Measurements from ENCODE around the gene PRG3.
"Not testable (repeated sequence)": the region's sequence is repeated elsewhere in the genome, so short reads cannot be mapped to it uniquely, and the experiment has no call there.

The PRG3 gene

DNA sequence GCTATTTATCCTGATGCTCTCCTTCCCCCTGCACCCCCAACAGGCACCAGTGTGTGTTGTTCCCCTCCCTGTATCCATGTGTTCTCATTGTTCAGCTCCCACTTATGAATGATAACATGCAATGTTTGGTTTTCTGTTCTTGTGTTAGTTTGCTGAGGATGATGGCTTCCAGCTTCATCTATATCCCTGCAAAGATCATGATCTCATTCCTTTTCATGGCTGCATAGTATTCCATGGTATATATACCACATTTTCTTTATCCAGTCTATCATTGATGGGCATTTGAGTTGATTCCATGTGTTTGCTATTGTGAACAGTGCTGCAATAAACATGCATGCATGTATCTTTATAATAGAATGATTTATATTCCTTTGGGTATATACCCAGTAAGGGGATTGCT, 19.5 kb downstream of the PRG3 start:
- in situ Hi-C loops (cut with MboI; ENCODE audit: low sequenced_read_pairs): not testable (repeated sequence)

DNA sequence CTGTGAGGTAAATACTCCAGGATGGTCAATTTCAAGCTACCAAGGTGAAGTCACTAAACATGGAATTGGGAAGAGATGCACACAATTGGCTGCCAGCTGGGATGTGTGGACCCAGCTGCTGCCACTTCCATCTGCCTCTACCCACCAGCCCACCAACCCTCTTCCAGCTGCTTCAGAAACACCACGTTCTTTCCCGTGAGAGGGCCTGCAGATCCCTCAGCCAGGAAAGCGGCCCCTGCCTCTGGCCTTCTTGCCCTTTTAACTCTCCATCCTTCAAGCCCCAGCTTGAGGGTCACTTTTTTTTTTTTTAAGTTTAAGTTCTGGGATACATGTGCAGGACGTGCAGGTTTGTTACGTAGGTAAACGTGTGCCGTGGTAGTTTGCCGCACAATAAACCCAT, 20.0 kb downstream of the PRG3 start:
- in situ Hi-C loops (cut with MboI; ENCODE audit: low sequenced_read_pairs): no loop called here

DNA sequence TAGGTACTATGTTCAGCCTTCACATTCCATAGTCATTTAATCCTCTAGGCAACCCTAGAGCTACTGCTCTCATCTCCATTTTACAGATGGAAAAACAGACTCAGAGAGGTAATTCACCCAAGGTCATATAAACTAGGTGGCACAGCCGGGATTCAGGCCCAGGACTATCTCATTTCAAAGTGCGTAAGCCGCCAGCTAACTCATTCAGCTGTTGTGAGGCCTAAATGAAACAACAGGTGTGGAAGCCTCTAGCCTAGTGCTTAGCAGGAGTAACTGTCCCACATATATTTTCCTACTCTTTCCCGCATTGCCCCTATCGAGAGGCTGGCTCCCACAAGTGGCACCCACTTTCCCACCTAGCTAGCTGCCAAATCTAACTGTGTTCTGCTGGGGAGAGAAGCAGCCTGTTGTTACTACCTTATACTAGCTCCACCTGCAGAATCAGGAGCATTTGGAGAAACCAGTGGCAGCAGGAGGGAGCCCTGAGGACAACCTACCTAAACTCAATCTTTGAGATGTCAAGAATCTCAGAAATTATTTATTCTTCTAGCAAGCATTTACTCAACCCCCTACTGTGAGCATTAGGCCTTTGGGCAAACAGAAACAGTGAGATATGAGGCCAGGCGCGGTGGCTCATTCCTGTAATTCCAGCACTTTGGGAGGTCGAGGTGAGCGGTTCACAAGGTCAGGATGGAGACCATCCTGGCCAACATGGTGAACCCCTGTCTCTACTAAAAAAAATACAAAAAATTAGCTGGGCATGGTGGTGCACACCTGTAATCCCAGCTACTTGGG, 20.9 kb downstream of the PRG3 start:
- in situ Hi-C loops (cut with MboI; ENCODE audit: low sequenced_read_pairs): no loop called here

DNA sequence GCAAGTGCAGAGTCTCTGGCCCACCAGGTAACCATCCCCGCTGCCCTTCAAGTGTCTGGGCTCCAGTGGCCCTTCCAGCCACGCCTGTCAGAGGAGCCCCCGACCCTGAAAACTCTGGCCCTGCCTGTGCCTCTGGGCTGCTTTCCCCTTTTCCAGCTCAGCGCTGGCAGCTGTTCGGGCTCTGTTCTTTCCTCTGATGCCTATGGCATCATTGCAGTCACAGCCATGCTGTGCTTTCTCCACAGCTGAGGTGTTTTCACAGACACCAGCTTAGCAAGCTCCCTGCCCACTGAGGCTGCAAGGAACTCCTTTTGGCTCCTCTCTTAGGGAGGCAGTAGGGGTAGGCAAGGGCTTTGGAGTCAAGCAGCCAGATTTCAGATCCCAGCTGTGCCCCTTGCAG, 21.6 kb downstream of the PRG3 start:
- in situ Hi-C loops (cut with MboI; ENCODE audit: low sequenced_read_pairs): no loop called here

DNA sequence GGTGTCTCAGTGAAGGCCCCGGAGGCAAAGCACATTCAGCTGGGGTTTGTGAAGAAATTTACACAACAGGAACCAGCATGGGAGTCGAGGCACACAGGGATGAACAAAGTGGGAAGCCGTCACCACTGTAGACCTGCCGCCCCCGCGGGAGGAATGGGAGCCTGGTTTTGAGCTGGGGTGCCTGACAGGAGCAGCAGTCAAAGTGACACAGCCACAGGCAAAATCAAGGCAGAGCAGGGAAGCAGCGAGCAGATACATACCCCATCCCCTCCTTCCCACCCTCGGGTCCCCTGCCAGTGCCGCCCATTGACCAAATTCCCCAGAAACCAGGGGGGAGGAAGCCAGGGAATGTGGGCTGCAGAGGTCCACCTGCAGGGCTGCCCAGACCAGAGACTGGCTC, 22.0 kb downstream of the PRG3 start:
- in situ Hi-C loops (cut with MboI; ENCODE audit: low sequenced_read_pairs): no loop called here

DNA sequence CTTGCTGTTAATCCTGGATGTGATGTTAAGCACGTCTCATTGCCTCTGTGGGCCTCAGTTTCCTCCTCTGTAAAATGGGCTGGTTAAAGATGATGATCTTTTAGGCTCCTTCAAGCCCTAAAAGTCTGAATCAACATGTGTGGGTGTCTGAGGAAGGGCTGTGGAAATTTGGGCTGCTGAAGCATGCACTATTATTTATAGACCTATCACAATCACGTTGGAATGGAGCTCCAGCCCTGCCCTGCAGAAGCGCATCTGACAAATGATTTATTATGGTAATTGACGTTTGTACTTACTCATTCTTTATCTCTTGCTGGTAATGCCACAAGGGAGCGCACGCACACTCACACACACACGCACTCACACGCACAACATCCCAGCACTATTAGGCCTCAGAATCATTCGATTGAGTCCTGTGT, 22.4 kb downstream of the PRG3 start:
- in situ Hi-C loops (cut with MboI; ENCODE audit: low sequenced_read_pairs): no loop called here

DNA sequence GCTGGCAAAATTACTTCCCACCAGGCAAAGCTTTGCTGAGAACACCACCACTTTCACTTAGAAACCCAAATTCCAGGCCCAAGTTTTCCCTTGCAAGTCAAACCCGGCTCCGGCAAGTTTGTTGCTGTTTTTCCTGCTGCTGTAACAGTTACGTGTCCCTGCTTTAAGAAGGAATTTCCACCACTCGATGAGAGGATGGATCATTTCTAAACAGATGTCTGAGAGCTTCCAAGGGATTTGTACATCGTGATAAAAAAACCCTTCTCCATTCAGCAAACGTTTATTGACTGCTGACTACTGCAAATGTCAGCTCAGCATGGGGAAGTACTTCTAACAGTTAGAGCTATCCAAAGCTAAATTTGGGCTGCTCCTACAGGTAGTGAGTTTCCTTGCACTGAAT, 23.1 kb downstream of the PRG3 start:
- in situ Hi-C loops (cut with MboI; ENCODE audit: low sequenced_read_pairs): no loop called here

DNA sequence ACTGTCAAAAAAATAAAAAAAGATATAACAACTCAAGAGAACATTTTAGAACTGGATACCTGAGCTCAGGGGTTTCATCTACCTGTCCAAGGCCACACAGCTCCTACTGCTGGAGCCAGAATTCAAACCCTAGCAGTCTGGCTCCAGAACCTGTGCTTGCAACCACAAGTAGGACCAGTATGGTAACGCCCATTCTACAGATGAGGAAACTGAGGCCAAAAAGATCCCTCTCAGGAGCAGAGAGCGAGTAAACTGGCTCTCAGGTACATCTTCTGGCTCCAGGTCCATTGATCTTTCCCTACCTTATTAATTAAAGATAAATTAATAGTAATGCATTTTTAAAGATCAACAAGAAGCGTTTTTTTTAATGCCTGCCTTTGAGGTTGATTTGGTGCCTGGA, 23.6 kb downstream of the PRG3 start:
- in situ Hi-C loops (cut with MboI; ENCODE audit: low sequenced_read_pairs): no loop called here

DNA sequence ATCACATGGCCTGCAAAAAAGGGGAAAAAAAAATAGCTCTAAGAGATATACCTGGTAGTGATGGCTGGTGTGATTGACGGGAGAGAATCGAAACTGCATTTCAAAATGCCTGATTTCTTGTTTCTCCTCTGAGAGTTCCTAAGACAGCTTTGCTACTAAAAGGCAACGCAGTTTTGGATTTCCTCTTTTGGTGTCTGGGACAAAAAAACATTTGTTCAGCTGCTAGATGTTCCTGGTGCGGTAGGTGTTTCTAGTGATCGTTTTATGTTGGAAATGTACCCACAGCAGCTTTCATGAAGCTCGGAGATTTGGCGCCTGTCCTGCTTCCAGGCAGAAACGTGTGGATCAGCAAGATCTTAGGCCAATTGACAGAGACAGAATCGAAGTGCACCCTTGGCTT, 24.7 kb downstream of the PRG3 start:
- in situ Hi-C loops (cut with MboI; ENCODE audit: low sequenced_read_pairs): no loop called here

DNA sequence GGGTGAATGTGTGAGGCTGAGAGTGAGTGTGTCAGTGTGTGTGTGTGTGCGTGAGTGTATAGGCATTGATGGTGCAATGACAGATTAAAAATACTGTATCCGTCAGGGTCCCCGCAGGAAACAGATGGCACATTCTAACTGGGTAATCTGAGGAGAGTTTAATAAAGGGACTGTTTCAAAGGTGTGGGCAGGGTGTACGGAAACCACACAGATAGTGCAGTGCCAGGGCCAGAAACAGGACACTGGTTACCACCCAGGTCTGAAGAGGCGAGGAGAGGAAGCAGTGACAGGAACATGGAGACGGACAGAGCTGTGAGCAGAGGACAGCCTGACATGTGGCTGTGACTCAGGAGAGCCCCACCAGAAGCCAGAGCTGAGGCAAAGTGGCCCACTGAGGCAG, 26.3 kb downstream of the PRG3 start:
- in situ Hi-C loops (cut with MboI; ENCODE audit: low sequenced_read_pairs): no loop called here

DNA sequence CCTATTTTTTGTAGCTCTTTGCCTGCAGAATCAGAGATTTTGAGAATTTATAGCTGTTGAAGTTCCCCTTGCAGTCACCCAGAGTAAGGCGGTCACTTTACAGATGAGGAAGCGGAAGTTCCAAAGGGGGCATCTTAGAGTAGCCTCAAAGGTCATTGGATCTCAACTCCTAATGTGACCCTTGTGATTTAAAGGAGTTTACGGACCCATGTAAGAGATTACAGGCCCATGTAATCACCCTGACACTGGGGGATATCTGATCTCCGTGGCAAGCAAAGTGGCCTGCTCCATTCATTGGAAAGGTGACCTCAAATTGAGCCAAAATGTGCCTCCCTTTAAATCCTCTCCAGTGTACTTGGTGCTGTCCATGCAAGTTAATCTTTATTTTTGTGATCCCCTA, 27.1 kb downstream of the PRG3 start:
- in situ Hi-C loops (cut with MboI; ENCODE audit: low sequenced_read_pairs): no loop called here

DNA sequence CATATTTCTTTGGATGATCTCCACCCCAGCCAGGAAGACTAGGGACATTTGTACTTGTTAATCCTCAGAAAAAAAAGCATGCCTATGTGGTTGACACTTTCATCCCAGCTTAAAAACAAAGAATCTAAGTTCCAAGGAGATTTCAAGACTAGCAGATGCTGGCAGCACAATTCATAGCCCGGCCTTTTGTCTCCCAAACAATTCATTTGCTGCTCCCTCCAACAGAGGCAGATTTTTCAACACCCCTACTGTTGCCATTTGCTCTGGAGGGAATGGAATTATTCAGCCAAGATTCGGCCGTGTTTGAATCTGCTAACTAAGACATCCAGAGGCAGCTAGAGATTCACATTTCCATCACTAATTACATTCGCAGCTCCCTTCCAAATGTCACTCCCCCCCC, 27.5 kb downstream of the PRG3 start:
- in situ Hi-C loops (cut with MboI; ENCODE audit: low sequenced_read_pairs): no loop called here

DNA sequence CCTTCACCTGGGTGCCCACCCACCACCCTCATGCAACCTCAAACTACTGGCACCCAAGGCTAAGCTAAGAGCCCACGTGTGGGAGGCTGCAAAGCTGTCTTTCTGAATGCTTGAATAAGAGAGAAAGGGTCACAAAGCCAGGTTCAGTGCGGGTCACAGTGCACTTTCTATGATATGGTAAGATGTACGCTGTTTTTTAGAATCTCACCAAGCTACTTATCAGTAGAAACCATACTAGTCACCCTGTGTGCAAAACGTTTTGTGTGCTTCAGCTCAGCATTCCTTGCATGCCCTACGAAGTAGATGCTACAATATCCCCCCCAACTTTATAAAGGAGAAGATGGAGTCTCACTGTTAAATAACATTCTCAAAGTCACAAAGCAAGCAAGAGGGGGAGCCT, 27.9 kb downstream of the PRG3 start:
- in situ Hi-C loops (cut with MboI; ENCODE audit: low sequenced_read_pairs): no loop called here

DNA sequence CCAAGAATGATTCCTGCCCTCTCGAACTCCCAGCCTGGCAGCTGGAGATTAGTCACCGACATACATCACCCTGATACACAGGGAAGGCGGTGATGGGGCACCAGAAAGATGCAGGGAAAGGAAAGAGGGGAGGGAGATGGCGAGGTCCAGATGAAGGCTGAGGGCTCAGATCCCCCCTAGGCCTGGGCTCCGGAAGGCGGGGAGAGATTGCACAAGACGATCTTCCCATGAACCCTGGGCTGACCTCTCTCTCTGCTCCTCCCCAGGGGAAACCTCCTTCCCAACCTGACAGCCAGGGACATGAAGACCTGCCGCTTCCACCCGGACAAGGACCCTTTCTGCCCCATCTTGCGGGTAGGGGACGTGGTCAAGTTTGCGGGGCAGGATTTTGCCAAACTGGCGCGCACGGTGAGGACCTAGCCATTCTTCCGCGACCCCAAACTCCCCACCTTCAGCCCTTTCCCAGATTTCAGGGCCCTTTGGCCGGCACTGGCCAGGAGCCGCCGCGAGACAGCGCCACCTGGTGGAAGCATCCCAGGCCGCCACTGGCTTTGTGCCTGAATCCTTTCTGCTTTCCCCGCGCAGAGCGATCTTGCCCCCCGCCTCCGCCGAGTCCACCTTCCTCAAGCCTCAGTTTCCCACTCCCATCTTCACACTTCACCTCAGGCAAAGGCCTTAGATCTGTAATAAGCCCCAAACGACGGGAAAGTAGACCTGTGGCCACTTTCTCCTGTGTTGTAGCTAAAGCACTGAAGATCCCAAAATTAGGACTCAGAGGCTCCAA, 31.3 kb downstream of the PRG3 start:
- in situ Hi-C loops (cut with MboI; ENCODE audit: low sequenced_read_pairs): loop anchor here (10.0 to 25.0 kb wide), 2 partner anchors 188 to 295 kb away; partner anchors contain the start of genes SMTNL1, TIMM10 and YPEL4

DNA sequence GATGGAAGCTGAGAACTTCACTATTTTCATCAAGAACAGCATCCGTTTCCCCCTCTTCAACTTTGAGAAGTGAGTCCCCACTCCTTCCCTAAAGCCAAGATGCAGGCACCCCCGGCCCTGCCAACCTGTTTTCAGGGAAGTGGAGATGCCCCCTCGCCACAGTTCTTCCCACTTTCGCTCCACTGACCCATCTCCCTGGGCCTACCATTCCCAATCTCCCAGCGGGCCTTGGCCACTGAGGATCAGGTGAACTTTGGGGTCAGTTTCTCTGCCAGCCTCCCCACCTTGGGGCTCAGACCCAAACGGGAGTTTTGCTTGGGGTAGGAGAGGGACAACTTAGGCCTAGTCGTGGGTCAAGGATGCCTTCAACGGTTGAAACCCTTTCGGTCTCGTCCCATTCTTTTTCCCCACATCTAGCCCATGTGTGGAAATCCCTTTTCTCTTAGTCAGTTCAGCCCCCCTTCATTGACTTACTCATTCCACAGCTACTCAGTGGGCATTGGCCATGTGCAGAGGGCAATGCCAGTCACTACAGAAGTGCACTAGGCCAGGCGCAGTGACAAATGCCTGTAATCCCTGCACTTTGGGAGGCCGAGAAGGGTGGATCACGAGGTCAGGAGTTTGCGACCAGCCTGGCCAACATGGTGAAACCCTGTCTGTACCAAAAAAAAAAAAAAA, 32.2 kb downstream of the PRG3 start:
- in situ Hi-C loops (cut with MboI; ENCODE audit: low sequenced_read_pairs): loop anchor here (10.0 to 25.0 kb wide), 2 partner anchors 189 to 296 kb away; partner anchors contain the start of genes SMTNL1, TIMM10 and YPEL4

DNA sequence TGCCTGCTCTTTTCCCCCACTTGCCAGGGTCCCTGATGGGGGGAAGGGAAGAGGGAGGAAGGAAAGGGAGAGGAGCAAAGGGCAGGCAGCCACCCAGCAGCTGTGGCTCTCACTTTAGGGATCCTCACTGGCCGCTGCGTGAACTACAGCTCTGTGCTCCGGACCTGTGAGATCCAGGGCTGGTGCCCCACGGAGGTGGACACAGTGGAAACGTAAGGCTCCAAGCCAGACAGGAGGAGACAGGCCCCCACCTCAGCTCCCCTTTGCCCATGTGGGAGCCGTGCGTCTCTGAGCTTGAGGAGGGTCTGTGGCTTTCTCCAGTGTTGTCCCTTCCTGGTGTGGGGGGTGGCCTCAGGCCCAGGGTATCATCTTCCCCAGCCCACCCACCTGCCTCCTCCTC, 32.9 kb downstream of the PRG3 start:
- in situ Hi-C loops (cut with MboI; ENCODE audit: low sequenced_read_pairs): loop anchor here (10.0 to 25.0 kb wide), 2 partner anchors 189 to 297 kb away; partner anchors contain the start of genes SMTNL1, TIMM10 and YPEL4

DNA sequence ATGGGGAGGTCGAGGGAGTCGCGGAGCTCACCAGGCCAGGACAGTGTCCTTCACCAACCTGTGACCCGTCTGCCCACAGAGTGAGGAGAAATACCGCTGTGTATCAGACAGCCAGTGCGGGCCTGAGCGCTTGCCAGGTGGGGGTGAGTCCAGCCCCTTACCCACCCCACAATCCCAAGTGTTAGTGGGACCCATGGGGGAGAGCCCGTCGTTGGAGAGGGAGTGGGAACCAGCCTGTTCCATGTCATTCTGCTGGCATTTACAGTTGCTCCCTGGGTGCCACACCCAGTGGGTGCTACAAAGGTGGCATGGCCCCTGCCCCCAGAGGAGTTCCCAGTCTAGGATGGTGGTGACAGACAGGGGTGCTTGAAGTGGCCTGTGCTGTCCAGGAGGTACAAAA, 33.6 kb downstream of the PRG3 start:
- in situ Hi-C loops (cut with MboI; ENCODE audit: low sequenced_read_pairs): loop anchor here (10.0 to 25.0 kb wide), 2 partner anchors 190 to 297 kb away; partner anchors contain the start of genes SMTNL1, TIMM10 and YPEL4

DNA sequence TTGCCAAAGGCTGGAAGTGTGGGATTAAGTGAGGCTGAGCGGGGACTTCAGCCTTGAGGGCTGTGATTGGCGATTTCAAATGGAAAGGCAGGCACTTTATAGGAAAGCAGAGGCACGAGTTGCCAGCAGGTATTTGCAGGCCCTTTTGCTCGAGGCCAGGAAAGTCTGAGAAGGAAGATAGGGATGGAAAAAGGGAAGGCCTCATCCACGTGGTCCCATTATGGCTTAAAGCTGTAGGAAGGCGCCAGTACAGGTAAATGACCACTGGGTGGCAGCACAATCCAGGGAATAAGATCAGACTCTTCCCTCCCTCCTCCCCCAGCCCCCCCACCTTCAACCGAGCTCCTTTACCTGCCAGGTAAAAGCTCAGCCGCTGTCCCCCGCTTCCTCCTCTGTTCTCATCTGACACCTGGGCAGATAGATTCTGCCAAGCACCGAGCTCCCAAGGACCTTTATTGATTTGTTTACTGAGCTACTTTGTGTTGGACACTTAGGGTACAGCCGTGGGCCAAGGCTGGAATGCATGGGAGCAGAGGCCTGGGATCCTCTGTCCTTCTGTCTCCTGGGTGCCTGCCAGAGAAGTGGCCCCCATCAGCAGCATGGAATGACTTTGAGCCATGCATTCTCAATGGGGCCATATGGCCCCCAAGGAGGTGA, 35.3 kb downstream of the PRG3 start:
- in situ Hi-C loops (cut with MboI; ENCODE audit: low sequenced_read_pairs): loop anchor here (10.0 to 25.0 kb wide), 2 partner anchors 192 to 299 kb away; partner anchors contain the start of genes SMTNL1, TIMM10 and YPEL4

DNA sequence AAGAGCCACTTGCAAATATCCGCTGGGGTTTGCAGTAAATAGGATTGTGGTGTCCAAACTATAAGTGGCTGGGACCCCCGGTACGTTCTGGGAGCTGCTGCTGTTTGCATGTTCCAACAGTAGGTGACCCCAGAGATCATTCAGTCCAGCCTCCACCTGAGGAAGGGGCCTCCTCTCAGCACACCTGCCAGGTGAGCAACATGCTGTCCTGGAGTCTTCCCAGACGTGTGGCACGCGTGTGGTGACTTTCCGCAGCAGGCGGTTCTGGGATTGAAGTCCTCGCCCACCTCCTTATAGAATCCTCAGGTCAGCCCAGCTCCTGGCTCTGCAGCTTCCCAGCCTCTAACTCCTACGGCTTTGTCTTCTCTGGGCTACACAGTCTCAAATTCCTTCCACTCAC, 36.1 kb downstream of the PRG3 start:
- in situ Hi-C loops (cut with MboI; ENCODE audit: low sequenced_read_pairs): loop anchor here (10.0 to 25.0 kb wide), 2 partner anchors 192 to 300 kb away; partner anchors contain the start of genes SMTNL1, TIMM10 and YPEL4

DNA sequence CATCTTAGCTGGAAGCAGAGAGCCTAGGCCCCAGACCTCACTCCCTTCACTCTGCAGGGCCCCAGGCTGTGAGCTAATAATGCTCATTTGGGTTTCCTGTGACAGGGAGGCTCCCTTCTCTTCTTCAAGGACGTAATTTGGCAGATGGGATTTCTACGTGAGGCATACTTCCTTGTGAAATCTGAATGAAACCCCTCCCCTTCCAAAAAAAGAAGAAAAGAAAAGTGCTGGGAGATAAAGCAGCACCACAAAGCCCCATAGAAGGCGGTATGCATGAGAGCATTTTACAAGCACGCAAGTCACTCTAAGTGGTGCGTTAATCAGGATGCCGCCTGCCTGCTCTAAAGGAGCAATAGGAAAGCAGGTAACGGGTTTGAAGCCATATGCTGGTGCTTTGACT, 37.1 kb downstream of the PRG3 start:
- in situ Hi-C loops (cut with MboI; ENCODE audit: low sequenced_read_pairs): loop anchor here (10.0 to 25.0 kb wide), 2 partner anchors 193 to 301 kb away; partner anchors contain the start of genes SMTNL1, TIMM10 and YPEL4
